GM18520 (cell line): Measurements from ENCODE around the gene WWP2.
"Not testable (repeated sequence)": the region's sequence is repeated elsewhere in the genome, so short reads cannot be mapped to it uniquely, and the experiment has no call there.

Experiments used
- ATAC-seq: cut with Tn5 transposase; IDR thresholded peaks from one replicate; pipeline ENCODE4 v1.9.1; 2021; ENCODE audit not compliant: unreplicated experiment

Gene WWP2

DNA sequence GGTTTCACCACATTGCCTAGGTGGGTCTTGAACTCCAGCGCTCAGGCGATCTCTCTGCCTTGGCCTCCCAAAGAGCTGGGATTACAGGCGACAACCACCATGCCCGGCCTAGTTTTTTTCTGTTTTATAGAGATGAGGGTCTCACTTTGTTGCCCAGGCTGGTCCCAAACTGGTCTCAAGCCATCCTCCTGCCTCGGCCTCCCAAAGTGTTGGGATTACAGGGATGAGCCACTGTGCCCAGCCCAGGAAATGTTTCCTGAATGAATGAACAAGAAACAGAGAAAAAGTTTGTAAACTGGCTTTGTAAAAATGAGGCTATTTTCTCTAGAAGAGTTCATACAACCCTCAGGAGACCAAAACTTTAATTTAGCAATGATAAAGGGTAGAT lies 68.0 kb downstream of the WWP2 start:
- no peak for ATAC-seq

DNA sequence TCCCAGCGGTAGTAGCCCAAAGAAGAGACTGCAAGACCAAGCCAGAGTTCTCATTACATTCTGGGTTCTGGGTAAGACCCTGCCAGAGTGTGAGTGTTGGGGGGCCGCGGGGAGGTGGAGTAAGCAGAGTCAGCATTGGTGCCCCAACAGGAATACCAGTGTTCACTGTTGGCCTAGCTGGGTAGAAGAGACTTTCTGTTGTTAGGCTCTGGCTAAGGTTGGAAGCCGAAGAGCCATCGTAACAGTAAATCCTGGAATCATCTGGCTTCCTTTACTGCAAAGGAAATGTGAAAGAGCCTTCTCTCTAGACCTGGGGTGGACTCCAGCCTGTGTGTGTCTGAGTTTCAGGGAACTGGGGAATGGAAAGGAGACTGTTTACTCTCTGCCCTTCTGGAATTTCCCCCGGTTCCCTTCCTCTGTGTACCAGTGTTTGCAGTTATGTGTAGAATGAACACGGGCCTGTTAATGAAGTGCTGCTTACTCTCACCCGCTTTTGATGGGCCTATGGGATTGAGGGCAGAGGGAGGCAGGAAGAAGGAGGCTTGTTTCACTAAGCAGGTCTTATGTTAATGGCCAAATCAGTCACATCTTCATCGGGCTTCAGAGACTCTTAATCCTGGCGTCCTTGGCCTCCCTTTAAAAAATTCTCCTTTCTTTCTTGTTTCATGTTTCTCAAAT lies 68.5 kb downstream of the WWP2 start:
- no peak for ATAC-seq

DNA sequence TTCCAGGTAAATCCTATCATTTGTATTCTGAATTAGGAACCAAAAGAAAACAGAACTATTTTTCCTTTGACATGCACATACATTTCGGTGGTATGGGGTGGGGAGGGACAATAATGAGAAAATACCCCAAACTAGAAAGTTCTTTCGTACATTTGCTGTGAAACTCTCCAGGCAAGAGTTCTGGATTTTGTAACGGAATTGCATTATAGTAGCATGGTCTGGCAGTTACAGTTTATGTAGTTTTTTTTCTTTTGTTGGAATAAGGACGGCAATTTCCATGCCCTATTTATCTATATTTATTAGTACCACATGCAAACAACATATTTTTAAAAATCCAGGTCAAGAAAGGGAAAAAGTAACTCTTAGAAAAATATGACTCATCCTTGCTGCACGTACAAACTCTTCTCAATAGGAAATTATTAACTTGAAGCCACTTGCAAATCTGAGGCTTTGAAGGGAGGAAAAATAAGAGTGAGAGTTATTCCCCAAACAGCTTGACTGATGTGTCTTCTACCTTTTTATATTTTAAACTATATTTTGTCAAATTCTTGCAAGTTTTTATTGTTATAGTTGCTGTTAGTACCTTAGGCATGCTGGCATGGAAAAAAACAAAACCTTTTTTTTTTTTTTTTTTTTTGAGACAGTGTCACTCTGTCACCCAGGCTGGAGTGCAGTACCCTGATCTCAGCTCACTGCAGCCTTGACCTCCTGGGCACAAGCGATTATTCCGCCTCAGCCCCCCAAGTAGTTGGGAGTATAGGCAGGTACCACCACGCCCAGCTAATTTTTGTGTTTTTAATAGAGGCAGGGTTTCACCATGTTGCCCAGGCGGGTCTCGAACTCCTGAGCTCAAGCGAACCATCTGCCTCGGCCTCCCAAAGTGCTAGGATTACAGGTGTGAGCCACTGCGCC lies 69.3 kb downstream of the WWP2 start:
- no peak for ATAC-seq

DNA sequence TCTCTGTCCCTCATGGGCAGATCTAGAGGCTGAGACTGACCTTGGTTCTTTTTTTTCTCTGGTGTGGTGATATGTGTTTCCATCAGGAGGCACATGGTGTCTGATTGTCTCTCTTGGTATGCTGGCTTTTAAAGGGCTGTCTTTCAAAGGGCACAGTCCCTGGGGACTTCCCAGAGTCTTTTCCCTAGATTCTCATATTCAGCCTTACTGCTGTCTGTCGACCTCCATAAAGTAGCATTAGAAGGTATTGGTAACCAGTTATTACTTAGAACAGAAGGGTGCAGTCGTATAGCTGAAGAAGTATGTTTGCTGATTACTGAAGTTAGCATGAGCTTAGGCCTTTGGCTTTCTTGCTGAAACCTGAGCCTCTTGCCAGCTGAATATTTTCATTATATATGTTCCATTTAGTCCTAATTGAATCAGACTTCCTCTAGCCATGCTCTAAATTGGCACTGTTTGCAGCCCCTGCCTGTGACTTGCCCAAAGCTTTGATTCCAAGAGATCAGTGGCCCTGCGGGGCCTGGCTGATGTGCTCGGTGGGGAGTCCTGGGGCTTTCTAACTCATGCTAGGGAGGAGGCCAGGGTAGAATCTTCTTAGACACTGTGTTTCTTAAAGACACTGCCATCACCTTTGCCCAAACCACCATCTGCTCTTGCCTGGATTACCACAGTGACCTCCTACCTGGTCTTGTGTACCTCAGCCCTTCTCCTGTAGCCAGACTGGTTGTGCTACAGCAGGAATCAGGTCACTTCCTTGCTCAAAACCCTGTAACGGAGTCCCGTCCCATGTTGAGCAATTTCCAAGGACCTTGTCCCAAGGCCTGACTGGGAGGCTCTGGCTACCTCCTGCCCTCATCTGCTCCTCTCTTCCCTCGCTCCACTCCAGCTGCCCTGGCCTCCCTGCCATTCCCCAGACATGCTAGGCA lies 71.5 kb downstream of the WWP2 start:
- ATAC-seq: no peak

GRCh38 chr16:69834807-69835466 lies 72.8 kb downstream of the WWP2 start:
- ATAC-seq: no peak

DNA sequence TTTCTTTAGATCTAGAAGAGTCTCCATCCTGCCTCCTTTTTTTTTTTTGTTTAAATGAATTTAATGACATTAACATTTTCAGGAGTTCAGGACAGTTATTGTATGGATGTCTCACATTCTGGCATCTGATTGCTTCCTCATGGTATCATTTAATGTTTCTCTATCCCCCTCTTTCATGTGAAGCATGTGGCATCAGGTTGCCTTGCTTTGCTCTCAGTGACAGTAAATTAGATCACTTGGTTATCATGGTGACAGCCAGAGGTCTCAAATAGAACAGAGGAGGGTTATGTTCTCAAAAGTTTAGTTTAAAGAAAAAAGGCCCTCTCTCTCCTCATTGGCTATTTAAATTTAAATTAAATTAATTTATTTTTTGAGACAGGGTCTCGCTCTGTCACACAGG lies 74.1 kb downstream of the WWP2 start:
- ATAC-seq: no peak

- ATAC-seq: no peak
These were observed 75.2 kb downstream of the WWP2 start for GRCh38 chr16:69837380-69837779.

- no peak for ATAC-seq
These were observed 76.4 kb downstream of the WWP2 start for GRCh38 chr16:69838489-69838888.

- no peak for ATAC-seq
These were observed 77.1 kb downstream of the WWP2 start for GRCh38 chr16:69839240-69839688.

DNA sequence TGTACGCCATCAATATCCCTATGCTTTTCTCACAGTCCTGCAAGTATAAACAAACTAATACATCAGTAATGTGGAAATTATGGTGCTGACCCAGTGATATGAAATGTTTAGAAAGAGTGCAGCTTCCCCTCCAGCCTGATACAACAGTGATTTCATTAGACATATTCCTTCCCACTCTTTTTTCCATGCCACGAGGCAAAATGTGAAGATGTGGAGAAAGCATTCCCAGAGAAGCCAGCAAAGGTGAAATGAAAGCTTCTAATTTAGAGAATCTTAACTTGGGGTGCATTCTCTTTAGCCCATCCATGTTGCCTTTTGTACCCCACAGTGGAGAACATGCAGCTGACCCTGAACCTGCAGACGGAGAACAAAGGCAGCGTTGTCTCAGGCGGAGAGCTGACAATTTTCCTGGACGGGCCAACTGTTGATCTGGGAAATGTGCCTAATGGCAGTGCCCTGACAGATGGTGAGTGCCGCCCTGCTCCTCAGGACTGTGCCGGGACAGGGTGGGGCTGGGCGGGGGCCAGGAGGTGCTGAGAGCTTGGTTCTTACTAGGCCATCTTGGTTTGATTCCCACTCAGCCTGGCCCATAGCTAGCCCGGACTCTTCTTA lies 77.8 kb downstream of the WWP2 start:
- no peak for ATAC-seq

GRCh38 chr16:69840975-69841374 lies 78.8 kb downstream of the WWP2 start:
- no peak for ATAC-seq

DNA sequence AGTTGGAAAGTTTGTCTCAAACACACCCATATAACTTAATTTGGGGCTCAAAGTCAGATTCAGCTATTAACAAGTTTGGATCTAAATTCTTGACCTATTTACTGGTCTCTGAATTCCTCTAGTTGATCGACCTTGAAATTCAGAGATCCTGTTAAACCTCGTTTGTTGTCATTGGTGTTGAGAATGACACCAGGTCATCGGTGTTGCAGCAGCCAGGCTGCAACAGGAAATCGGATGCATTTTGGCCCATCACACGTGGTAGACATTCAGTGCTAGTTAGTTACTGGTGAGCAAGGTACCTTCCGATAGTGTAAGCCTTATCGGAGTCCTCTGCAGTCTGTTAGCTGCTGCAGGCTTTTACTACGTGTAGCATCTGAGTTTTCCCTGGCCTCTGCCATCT lies 82.3 kb downstream of the WWP2 start:
- no peak for ATAC-seq

GRCh38 chr16:69845181-69845580 lies 83.0 kb downstream of the WWP2 start:
- ATAC-seq: no peak

GRCh38 chr16:69847643-69848042 lies 85.5 kb downstream of the WWP2 start:
- no peak for ATAC-seq

DNA sequence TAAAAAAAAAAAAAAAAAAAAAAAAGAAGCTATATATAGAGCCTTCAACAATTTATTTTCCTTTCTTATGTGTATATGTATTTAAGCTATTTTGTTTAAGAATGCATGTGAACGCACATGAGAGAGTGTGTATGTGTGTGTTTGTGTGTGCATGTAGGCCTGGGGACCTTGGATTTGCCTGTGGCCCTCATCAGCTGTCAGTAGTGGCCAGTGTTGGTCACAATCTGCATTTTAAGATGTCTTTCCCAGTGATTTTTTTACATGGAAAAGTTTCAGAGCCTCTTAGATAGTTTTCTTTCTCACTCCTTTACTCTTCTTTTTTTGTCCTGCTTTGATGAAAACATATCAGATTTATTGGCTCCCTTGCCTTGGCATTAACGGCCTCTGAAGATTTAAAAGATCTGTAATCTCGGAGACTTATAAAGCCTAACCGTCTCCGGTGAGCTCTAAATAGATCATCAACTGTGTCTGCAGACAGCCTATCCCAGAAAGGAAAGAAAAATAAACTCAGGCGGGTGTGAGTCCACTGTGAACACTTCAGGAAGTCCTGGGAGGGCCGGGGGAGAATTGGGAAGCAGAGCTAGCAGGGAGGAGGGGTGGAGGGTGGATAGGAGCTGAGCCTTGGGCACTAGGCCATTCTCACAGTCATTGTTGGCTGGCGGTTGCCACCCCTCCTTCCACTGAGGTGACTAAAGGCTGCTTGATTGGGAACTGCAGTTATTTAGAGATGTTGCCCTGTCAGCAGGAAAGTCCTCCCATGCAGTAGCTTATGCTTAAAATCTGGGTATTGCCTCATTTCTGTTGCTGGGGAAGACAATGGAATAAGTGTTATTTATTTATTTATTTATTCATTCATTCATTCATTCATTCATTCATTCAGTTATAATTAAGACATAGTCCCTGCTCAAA lies 86.8 kb downstream of the WWP2 start:
- ATAC-seq: no peak

DNA sequence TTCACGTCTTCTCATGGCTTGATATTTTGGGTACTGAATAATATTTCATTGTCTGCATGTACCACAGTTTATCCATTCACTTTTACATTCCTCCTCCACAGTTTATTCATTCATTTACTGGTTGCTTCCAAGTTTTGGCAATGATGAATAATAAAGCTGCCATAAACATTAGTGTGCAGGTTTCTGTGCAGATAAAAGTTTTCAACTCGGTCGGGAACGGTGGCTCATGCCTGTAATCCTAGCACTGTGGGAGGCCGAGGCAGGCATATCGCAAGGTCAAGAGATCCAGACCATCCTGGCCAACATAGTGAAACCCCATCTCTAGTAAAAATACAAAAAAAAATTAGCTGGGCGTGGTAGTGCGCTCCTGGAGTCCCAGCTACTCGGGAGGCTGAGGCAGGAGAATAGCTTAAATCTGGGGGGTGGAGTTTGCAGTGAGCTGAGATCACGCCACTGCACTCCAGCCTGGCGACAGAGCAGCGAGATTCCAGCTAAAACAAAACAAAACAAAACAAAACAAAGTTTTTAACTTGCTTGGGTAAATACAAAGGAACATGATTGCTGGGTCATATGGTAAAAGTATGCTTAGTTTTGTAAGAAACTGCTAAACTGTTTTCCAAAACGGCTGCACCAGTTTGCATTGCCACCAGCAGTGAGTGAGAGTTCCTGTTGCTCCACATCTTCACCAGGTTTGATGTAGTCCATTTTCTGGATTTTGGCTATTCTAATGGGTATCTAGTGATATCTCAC lies 89.5 kb downstream of the WWP2 start:
- ATAC-seq: no peak

DNA sequence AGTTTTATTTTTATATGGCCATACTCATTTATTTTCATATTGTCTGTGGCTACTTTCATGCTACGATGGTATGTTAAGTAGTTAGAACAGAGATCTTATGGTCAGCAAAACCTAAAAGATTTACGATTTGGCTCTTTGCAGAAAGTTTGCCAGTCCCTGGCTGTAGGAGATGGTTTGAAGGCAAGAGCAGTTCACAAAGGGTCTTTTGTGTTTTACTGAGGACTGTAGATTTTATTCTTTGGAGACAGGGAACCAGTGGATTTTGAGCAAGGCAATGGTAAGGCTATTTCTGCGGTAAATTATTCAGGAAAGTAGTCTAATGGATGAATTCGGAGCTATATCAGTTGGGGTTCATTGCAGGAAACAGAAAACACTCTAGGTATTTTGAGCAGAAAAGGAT lies 90.7 kb downstream of the WWP2 start:
- no peak for ATAC-seq

- ATAC-seq: no peak
These were observed 91.3 kb downstream of the WWP2 start for GRCh38 chr16:69853481-69853880.

DNA sequence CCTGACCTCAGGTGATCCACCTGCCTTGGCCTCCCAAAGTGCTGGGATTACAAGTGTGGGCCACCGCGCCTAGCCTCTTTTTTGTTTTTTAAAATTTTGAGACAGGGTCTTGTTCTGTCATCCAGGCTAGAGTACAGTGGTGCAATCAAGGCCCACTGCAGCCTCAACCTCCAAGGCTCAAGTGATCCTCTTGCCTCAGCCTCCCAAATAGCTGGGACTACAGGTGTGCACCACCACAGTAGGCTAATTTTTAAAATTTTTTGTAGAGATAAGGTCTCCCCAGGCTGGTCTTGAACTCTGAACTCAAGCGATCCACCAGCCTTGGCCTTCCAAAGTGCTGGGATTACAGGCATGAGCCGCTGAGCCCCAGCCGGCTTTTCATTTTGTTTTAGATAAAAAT lies 92.6 kb downstream of the WWP2 start:
- ATAC-seq: not testable (repeated sequence)
